Stimulated activated CD4-positive, alpha-beta T cell treated with anti-CD3 and anti-CD28 coated beads, Interleukin-1b, Interleukin-23, amount 100 ng/mL, for 4 hours (primary cell): ENCODE results near the gene CAPN8.
A peak's percentile ranks its signal among the peaks of the same experiment; 100 is the strongest.

Source experiments
- DNase-seq, 2 donors: peaks; one replicate each; pipeline ENCODE4 v3.0.0-alpha.2; 2020; ENCODE audit warnings: low read depth in 2 of 2

The CAPN8 gene

DNA sequence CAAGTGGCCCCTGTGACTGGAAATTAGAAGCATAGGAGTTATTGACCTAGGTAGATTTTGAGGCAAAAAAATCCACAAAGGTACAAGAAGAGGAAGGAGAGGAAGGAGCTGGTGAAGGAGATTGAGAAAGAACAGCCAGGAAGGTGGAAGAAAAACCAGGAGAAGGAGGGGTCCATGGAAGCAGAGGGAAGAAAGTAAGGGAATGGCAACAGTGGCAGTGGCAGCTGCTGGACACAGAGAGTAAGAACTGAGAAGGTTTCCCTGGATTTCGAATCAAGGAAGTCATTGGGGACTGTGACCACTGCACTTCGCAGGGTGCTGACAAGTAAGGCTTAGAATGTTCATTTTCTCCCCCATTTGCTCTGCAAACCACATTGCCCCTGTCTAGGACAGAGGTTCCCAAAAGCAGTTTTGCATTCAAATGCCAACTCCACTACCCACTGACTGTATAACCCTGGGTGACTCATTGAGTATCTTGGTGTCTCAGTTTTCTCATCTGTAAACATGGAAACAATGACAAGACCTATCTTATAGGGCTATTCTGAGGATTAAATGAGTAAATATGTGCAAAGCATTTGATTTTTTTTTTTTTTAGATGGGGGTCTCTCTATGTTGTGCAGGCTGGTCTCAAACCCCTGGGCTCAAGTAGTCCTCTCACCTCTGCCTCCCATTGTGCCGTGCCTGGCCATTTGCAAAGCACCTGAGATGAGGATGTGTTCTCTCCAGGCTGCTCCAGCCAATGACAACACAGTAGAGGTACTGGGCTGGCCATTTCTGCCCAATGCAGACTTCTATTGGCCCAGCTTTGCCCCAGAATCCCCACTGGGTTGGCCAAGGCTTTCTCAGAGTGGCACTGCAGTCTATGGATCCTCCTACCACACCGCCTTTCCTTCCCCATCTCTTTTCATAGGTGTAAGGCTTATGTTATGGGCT, 37.5 kb upstream of the CAPN8 start:
- no peak for DNase-seq

DNA sequence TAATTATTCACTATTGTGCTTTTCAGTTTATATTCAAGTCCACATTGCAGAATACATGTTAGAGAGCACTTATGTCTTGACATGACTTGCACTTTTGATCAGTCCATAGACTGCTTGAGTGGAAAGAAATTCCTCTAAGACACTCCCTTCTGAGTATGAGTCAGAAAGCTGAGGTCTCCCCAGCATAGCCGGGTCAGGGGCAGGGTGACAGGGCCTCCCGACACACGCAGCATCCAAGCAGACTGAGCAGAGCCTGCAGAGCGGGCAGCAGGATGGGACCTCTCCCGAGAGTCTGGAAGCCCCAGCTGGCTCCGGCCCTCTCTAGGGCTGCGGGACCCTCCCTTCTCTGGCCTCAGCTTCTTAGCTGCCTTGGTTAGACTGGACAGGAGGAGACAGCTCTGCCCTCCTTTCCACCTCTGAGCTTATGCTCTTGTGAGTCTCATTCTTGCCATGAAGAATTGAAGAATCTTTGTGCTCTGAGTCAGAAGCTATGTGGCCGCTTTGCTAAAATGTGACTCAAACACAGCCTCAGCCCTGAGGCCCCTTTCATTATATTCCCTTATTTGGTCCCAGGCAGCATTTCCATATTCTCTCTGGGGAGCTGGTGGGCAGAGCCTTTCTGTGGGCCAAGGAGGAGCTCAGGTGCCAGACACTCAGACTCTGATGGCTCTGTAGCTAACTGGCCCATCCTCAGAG, 35.6 kb upstream of the CAPN8 start:
- DNase-seq, result no peak

DNA sequence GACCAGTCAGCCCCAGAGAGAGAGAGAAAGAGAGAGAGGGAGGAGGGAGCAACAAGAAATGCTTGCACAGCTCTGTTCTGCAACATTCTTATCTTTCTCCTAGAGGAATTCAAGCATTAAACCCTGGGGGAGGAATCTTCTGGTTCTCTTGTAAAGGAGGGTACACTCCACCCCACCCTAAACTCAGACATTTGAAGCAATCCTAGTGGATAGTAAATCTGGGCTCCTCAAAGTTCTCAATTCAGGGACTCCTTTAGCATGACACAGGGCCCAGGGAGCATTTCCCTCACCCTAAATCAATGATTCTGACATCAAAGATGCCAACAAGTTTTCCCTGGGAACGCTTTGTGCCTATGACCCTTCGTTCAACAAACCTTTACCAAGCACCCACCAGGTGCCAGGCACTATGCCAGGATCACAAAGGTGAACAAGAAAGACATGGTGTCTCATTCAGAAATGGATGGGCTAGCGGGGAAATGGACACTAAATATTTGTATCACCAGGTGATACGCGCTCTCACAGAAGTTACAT, 35.0 kb upstream of the CAPN8 start:
- DNase-seq, result no peak

DNA sequence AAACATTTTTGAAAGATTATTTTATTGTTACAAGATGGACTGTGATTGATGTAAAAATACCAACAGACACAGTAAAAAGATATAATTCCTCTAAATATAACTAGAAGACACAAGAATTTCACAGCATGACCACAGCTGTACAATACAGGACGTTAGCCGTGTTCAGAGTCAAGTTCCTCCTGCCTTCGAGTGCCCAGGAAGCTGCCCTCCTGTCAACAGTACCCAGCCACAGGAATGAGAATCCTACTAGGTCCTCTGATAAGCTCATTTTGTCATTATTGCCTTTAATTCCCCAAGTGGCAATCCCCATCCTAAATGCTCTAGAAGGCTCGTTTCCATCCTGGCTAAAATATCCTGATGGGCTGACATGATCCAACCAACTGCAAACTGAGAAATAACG, 30.4 kb upstream of the CAPN8 start:
- no peak for DNase-seq

DNA sequence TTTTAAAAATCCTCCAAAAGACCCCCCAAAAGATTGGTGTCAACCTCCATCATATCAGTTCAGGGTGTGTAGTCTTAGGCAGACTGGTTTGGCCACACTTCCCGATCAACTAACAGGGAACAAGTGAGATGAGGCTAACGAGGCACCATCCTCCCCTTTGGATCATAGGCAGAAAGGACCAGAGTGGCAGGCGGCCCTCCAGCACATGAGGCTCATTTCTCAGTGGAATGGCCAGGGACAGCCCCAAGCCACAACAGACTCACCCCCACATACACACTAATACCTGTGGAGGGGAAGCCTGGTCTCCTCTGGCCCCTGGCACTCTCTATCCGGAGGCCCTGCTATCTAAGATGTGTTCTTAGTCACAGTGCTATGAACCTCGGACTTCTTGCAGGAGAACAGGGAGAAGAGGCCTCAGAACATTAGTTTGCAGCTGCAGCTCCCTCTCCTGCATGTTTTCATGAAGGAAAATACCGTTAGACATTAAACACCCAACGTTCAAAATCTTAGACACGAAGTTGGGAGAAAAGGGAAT, 29.6 kb upstream of the CAPN8 start:
- DNase-seq, result no peak

DNA sequence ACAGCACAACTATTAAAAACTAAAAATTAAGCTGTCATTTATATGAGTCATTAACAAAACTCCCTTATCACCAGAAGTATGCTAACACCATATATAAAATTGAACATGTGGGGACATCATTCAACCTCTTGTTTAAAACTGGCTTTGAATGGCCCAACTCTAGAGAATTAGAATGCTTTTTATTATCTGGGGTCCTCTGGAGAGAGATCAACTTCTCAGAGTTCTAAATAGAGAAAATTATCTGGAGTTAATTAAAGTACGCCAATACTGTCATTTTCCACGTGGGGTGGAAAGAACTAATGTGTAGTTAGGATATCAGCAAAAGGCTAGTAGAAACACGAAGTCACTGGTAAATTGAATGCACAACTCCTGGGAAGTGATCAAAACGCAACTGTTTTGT, 25.6 kb upstream of the CAPN8 start:
- DNase-seq, result no peak

DNA sequence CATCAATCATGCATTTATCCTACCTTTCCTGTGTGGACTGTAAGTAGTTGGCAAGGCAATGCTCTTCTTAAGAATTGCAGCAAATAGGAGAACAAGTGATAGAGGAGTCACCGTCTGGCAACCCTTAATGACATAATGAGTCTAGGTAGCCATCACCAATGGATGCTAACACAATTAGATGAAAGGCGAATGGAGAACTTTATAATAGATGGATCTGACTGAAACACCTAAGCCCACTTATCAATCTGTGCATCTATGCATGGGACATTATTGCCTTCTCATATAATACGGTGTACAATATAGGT, 18.9 kb upstream of the CAPN8 start:
- no peak for DNase-seq

DNA sequence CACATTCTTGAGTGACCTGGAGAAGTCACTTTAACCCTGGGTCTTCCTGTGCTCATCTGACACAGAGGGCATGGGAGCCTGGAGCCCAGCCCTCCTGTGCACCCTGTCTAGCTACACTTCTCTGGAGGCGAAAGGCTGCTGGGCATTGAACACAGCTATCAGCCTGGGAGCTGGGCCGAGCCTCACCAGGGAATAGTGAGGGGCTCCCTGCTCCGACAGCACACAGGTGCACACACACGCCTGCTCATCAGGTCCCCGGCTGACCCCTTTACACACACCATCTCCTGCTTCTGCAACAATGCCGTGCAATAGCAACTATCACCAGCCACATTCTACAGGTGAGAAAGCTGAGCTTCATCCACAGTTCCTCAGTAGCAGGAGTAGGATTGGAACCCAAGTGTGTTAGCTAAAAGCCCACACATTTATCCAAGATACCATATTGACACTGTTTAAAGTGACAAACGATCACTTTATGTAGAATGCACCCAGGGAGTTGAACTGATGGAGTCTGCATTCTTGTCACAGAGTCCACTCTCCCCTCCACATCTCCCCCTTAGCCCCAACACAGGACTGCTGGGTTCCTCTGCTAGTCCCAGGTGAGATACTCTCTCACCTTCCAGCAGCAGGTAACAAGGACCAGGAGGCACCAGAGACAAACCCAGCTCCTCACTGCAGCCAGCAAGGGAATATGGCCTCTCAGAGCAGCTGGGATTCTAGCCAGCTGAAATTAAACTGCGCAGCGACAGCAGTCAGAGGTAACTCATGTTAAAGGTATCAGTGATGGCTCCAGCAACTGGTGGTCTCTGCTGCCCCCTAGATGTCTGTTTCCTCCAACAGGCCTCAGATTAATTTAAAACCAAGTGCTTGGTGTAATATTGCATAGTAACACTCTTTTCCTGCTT, 18.3 kb upstream of the CAPN8 start:
- peak; percentile 34 for DNase-seq

DNA sequence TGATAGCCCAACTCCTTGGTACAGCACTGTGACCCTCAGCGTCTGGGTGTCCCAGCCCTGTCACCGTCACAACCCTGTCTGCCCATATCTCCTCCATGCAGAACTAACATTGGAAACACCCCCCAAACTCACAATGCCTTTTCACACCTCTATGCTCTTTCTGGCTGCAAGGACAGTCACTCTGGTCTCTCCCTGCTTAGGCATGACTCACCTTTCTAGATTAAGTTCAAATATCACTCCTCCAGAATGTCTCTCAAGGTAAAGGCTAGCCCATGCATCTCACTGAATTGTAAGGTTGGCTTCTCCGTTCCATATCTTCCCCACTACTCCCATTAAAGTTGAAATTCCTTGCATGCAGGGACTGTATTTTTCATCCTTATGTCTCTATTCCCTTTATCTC, 17.0 kb upstream of the CAPN8 start:
- DNase-seq, result no peak

DNA sequence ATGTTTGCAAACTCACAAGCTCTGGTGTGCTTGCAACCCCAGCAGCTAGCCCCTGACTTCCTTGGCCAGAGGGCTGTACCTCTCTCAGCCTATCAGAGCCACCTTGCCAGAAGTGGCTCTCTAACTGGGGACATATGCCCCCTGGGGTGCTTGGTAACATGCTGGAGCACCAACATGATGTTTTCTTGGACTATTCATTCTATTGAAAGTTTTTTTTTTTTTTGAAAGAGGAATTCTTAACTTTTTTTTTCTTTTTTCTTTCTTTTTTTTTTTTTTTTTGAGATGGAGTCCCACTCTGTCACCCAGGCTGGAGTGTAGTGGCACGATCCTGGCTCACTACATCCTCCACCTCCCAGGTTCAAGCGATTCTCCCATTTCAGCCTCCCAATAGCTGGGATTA, 14.7 kb upstream of the CAPN8 start:
- no peak for DNase-seq

DNA sequence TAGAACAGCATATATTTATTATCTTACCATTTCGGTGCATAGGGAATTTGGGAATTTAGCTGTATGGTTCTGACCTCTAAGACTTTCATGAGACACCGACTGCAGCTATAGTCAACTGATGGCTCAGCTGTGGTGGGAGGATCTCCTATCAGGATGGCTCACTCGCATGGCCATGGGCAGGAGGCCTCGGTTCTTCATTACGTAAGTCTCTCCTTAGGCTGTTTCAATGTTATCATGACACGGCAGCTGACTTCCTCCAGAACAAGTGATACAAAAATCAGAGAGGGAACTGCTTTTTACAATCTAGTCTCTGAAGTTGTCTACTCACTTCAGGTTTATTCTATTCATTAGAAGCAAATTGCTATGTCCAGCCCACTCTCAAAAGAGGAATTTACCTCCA, 13.3 kb upstream of the CAPN8 start:
- no peak for DNase-seq

DNA sequence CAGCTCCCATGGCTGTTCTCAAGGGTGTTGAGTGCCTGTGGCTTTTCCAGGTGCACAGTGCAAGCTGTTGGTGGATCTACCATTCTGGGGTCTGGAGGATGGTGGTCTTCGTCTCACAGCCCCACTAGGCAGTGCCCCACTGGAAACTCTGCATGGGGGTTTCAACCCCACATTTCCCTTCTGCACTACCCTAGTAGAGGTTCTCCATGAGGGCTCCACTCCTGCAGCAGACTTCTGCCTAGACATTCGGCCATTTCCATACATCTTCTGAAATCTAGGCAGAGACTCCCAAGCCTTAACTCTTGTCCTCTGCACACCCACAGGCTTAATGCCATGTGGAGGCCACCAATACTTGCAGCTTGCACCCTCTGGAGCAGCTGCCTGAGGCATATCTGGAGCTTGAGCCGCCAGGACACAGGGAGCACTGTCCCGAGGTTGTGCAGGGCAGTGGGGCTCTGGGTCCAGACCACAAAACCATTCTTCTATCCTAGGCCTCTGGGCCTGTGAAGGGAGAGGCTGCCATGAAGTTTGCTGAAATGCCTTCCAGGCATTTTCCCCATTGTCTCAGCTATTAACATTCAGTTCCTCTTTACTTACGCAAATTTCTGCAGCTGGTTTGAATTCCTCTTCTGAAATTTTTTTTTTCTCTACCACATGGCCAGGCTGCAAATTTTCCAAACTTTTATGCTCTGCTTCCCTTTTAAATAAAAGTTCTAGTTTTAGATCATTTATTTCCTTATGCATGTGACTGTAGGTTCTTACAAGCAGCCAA, 8.8 kb upstream of the CAPN8 start:
- DNase-seq, result no peak

DNA sequence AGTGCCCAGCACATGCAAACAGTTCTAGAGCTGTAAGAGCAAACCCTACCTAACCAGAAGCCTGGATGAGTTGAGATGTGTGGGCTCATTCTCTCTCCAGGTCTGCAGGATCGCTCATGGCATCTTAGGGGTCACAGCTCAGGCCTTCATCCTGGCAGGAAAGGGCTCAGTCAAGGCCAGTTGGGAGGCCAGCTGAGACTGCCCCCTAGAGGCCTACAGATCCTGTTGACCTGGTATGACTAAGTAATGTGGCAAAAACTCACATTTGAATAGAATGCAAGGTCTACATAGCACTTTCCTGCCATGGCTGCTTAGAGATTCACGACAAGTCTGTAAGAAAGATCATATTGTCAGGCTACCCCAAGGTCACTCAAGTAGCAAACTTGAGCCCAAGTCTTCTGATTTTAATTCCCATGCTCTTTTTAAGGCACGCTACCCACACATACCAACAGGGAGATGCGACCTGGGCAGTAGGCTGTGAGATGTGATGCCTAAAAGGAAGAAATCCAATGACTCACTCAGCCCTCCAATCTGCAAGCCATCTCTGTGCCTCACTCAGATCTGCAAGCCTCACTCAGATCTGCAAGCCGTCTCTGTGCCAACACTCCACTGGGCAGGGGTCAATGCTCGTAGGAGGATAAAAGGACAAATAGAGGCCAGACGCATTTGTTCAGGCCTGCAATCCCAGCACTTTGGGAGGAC, 5.1 kb upstream of the CAPN8 start:
- DNase-seq, result no peak

DNA sequence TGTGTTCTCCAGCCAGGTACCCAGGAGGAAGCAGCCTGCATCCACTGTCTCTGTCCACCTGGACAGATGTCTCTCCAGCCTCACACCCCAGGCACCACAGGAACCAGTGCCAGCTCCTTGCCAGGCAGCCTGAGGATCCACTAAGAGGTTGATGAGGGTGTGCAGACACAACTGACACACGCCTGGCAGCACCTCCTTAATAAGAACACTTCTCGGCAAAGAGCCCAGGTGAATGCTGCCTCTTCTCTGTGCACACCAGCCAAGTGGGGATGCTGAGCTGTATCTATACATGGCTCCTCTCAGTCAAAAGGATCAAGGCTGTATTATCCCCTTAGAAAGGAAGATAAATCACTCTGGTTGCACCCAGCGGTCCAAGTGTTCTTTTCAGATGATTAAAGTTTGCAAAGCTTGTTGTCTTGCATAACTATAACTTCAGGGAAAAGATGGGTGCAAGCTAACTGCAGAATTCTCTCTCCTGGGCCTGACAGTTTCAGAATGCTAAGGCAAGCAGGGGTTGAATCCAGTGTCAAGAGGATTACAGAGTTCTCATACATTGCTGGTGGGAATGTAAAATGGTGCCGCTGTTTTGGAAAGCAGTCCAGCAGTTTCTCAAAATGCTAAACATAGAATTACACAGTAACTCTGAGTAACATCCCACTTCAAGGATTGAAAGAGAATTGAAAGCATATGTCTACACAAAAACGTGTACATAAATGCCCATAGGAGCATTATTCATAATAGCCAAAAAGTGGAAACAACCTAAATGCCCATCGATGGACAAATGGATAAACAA, 3.7 kb upstream of the CAPN8 start:
- no peak for DNase-seq

DNA sequence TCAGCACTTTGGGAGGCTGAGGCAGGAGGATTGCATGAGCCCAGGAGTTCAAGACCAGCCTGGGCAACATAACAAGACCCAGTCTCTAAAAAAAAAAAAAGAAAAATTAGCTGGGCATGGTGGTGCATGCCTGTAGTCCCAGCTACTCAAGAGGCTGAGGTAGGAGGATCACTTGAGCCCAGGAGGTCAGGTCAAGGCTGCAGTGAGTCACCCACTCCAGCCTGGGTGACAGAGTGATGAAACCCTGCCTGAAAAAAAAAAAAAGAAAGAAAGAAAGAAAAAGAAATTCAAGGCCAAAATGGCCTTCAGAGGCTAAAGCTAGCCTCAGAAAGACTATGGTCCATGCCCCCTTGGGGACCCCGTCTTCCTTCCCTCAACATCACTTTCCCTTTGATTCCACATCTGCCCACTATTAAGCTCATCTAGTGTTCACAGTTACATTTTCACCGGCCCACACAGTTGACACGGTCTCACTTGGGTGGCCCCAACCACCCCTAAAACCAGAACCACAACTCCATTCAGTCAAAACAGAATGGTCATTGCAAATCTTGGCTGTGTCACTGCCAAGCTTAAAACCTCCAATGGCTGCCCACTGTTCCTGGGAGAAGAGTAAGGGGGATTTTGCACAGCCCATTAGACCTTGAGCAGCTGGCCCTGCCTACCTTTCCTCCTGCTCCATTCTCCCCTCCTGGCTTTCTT, 2.1 kb upstream of the CAPN8 start:
- no peak for DNase-seq

DNA sequence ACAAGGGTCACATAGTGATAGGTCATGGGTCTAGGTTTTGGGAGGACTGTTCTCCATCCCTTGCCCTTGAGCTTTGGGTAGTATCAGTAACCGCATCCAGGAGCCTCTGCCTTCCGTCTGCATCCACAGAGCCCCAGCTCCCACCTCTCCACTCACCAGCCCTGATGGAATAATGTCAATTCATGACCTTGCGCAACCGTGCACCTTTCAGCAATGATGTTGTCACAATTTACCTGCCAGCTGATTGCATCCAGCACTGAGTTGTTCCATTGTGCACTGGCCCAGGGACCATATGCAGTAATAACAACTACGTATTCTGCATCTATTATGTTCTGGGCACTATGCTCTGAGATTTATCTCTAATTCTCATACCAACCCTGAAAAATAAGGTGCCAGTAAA, 1.4 kb downstream of the CAPN8 start:
- no peak for DNase-seq

DNA sequence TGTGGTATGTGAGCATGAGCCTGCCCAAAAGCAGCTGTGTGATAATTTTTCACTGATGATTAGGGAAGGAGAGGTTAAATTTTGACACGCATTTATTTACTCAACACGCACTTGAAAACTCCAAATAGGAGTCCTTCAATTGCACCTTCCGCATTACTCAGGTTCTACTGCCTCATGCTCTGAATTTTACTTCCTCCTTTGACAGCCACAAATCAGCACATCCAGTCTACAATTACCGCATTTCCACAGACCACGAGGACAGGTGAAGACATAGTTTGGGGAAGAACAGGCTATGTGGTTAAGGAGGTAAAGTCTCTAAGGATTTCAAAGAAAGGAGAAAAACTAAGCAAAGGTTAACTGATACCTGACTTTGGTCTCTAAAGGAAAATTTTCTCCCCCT, 2.6 kb downstream of the CAPN8 start:
- no peak for DNase-seq

DNA sequence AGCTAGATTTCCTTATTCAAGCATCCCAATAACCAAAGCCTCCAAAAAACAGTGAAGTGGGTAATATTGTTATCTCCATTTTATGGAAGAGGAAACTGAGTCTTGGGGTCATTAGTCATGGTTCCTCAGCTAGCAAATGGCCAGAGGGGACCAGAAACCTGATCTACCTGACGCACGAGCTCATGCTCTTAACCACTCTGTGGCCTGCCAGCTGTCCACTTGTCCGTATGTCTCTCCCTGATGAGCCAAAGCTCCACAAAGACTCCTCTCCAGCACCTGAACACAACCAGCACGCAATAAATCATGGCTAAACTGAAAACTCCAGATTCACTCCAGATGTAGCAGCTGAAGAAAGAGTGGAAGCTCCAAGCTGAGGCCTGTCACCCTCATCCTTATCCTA, 5.8 kb downstream of the CAPN8 start:
- DNase-seq, result no peak

DNA sequence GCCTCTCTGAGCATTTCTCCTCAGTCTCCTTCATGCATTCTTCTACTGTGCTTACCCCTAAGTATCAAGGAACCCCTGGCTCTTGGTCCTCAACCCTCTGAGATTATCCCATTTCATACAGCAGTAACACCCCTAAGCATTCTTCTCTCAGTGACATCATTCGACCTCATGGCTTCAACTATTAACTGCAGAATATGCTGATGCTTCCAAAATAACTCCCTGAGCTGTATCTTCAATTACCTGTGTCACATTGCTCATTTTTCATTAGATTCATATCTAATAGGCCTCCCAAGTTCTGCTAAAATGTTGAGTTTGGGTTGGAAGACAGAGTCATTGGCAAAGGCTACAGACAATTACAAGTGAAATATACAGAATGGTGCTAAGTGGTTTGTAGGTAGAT, 7.5 kb downstream of the CAPN8 start:
- no peak for DNase-seq
